Upper lobe of left lung (tissue), 4 donors: ENCODE results near the gene CCIN.

Experiments used
- CTCF ChIP-seq, 6 experiments: fragments of 450-650 bp in 4 of 6; fragments of 200-600 bp in 2 of 6; sonication (generic) in 2 of 6; IDR thresholded peaks; one replicate each; pipeline ENCODE4 v1.5.1; 2016 to 2019; ENCODE audit warnings: antibody characterized with exemption in 6 of 6
- POLR2A ChIP-seq, 4 donors: fragments of 450-650 bp; IDR thresholded peaks; one replicate each; pipeline ENCODE4 v1.5.1; 2016 to 2017; ENCODE audit warnings: antibody characterized with exemption in 4 of 4, mild to moderate bottlenecking in 2 of 4
- POLR2AphosphoS5 ChIP-seq, 2 donors: sonication (generic); formaldehyde crosslinking; IDR thresholded peaks; one replicate each; pipeline ENCODE4 v1.5.1; 2017; ENCODE audit warnings: antibody characterized with exemption in 2 of 2

DNA sequence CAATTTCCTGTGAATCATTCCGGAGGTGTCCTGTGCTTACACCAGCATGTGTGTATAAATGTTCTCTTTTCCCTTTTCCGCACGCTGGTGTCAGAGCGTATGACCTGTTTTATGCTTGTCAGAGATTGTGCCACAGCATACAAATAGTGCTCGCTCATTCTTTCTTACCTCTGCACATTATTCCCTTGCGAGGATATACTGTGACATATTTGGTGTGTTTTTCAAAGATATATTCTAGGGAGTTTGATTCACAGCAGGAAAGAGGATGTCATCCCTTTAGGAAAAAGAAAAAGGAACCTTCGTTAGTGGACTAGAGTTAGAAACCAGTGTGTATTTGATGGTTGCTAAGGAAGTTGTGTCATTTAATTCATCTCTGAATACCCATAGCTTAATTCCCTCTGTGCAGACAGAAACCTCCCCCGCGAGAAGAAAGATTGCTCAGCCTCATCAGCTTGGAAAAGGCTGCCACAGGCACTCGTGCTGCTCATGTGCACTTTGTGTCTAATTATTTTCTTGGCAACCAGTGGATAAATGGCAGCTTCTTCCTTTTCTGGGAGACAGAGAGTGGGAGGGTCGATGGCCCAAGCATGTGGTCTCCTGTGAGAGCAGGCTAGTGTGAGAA, 14.7 kb upstream of the CCIN start:
- TF ChIP-seq CTCF (IDR thresholded peaks at IDR 0.05) (no peak), POLR2A (IDR thresholded peaks at IDR 0.05) (peak in 1 of 4 donors; percentile 26), POLR2AphosphoS5 (IDR thresholded peaks at IDR 0.05) (peak in 1 of 2 donors; percentile 28)
